OCI-LY1 (cell line): ENCODE results near the gene RASAL3.

ENCODE experiments used
- CTCF ChIP-seq: fragments of 200-600 bp; sonication (generic), shearing (Covaris generic); IDR thresholded peaks from 2 replicates; pipeline ENCODE4 v1.5.1; 2017; ENCODE audit warnings: mild to moderate bottlenecking, antibody characterized with exemption, low read length, moderate library complexity, mixed read lengths
- EZH2 ChIP-seq: fragments of 200-600 bp; sonication (generic), shearing (Covaris generic); IDR thresholded peaks from 2 replicates; pipeline ENCODE4 v1.8.0; 2017; ENCODE audit warnings: borderline replicate concordance, mixed run types, mild to moderate bottlenecking, antibody characterized with exemption, low read length, moderate library complexity, mixed read lengths

GRCh38 chr19:15423130-15423529 is 41.2 kb downstream of the RASAL3 start:
- TF ChIP-seq CTCF: no peak
- no peak for TF ChIP-seq EZH2
